ENCODE measurements around the gene CFAP46. TPM values are rescaled to one million over a fixed set of nuclear protein-coding genes. Genes with fewer than 3 reads are reported as not detected.

CFAP46 gene
- total and polyA plus RNA-seq, 3 experiments from 2014 or later = 0.09 TPM; not detected in 2

- H3K27ac Mint-ChIP-seq = no peak overlapping the region
These were observed 92.1 kb downstream of the CFAP46 start for GRCh38 chr10:132850246-132850645.

DNA sequence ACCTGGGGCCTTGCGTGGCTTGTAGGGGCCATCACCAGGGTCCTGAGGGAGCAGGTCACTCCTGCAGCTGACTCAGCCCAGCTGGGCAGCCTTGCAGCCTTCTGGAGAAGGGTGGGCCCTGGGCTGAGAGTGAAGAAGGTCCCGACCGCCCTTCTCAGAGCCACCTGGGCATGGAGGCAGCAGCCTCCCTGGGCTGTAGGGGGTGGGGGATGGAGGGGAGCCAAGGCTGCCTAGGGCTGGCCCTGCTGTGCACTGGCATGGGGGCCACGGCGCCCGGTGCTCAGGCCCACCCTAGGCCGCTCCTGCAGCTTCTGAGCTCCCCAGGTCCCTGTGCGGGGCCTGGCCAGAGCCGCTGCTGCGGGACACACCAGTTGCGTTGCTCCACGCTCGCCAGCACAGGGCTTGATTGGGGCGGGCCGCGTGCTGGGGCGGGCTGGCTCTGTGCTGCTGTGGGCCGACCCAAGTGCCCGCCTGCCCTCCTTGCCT lies 92.8 kb downstream of the CFAP46 start:
- no peak for DNase-seq

More at GRCh38 chr10:132850246-132850645, 92.1 kb downstream of the CFAP46 start:
- no peaks in the 10 kb centered on the region for H3K9me3 ChIP-seq (ENCODE audit: low read length)
- peaks cover 5% of the 10 kb centered on the region for H3K4me1 ChIP-seq (ENCODE audit: insufficient read depth, low read length)
- no peak overlapping the region for H3K27ac ChIP-seq (ENCODE audit: low read depth, low read length)
- H3K27me3 ChIP-seq (ENCODE audit: insufficient read depth, low read length, poor library complexity, severe bottlenecking) = no peaks in the 10 kb centered on the region
- CTCF ChIA-PET = no interaction called here
- POLR2A ChIA-PET = no interaction called here
- no peaks in the 10 kb centered on the region for H3K36me3 Mint-ChIP-seq
- H3K9me3 Mint-ChIP-seq = no peaks in the 10 kb centered on the region
- H3K36me3 ChIP-seq (ENCODE audit: insufficient read depth, low read length) = no peaks in the 10 kb centered on the region
- no peak overlapping the region for H3K4me3 ChIP-seq (ENCODE audit: low read length)
- peaks cover 8 to 15% (median 12%) of the 10 kb centered on the region in 3 donors for H3K4me1 Mint-ChIP-seq
- no peak overlapping the region for H3K4me3 Mint-ChIP-seq
- DNase-seq = no peak
- peaks cover 1 to 16% of the 10 kb centered on the region in 2 donors for H3K27me3 Mint-ChIP-seq

GRCh38 chr10:132848951-132849545 lies 93.3 kb downstream of the CFAP46 start:
- Mint-ChIP-seq H3K4me1 (peaks cover 8 to 15% (median 12%) of the 10 kb centered on the region in 3 donors), H3K27me3 (peaks cover 1 to 10% of the 10 kb centered on the region in 2 donors), H3K9me3 (peaks cover 0 to 4% (median 0%) of the 10 kb centered on the region in 5 donors), H3K27ac (no peak overlapping the region), H3K4me3 (peak overlapping the region in 1 of 7 donors; percentile 81), H3K36me3 (no peaks in the 10 kb centered on the region)
- POLR2A ChIA-PET = no interaction called here
- no peaks in the 10 kb centered on the region for H3K27me3 ChIP-seq (ENCODE audit: insufficient read depth, low read length, poor library complexity, severe bottlenecking)
- H3K4me3 ChIP-seq (ENCODE audit: low read length) = no peak overlapping the region
- no peak for DNase-seq
- CTCF ChIA-PET = no interaction called here
- H3K27ac ChIP-seq (ENCODE audit: low read depth, low read length) = no peak overlapping the region
- peaks cover 5% of the 10 kb centered on the region for H3K4me1 ChIP-seq (ENCODE audit: insufficient read depth, low read length)
- H3K36me3 ChIP-seq (ENCODE audit: insufficient read depth, low read length) = no peaks in the 10 kb centered on the region
- no peaks in the 10 kb centered on the region for H3K9me3 ChIP-seq (ENCODE audit: low read length)

More for the DNA sequence above, 92.8 kb downstream of the CFAP46 start:
- Mint-ChIP-seq H3K4me3 (no peak overlapping the region), H3K9me3 (no peaks in the 10 kb centered on the region), H3K27ac (no peak overlapping the region), H3K4me1 (peaks cover 8 to 15% (median 12%) of the 10 kb centered on the region in 3 donors), H3K27me3 (peaks cover 1 to 12% of the 10 kb centered on the region in 2 donors), H3K36me3 (no peaks in the 10 kb centered on the region)
- no peak overlapping the region for H3K27ac ChIP-seq (ENCODE audit: low read depth, low read length)
- ChIA-PET POLR2A (no interaction called here), CTCF (no interaction called here)
- H3K9me3 ChIP-seq (ENCODE audit: low read length) = no peaks in the 10 kb centered on the region
- no peaks in the 10 kb centered on the region for H3K36me3 ChIP-seq (ENCODE audit: insufficient read depth, low read length)
- no peaks in the 10 kb centered on the region for H3K27me3 ChIP-seq (ENCODE audit: insufficient read depth, low read length, poor library complexity, severe bottlenecking)
- H3K4me1 ChIP-seq (ENCODE audit: insufficient read depth, low read length) = peaks cover 5% of the 10 kb centered on the region
- no peak overlapping the region for H3K4me3 ChIP-seq (ENCODE audit: low read length)

GRCh38 chr10:132848291-132848701 lies 94.1 kb downstream of the CFAP46 start:
- DNase-seq = no peak
- no peak overlapping the region for H3K27ac ChIP-seq (ENCODE audit: low read depth, low read length)
- Mint-ChIP-seq H3K36me3 (no peaks in the 10 kb centered on the region), H3K4me1 (peaks cover 8 to 15% (median 12%) of the 10 kb centered on the region in 3 donors), H3K4me3 (peak overlapping the region in 6 of 7 donors; percentile 55 to 81 (median 74)), H3K27ac (no peak overlapping the region), H3K27me3 (peaks cover 0 to 10% of the 10 kb centered on the region in 2 donors), H3K9me3 (peaks cover 0 to 4% (median 0%) of the 10 kb centered on the region in 5 donors)
- no peaks in the 10 kb centered on the region for H3K36me3 ChIP-seq (ENCODE audit: insufficient read depth, low read length)
- H3K4me1 ChIP-seq (ENCODE audit: insufficient read depth, low read length) = peaks cover 5% of the 10 kb centered on the region
- ChIA-PET POLR2A (no interaction called here), CTCF (no interaction called here)
- H3K9me3 ChIP-seq (ENCODE audit: low read length) = no peaks in the 10 kb centered on the region
- H3K4me3 ChIP-seq (ENCODE audit: low read length) = peak overlapping the region; percentile 39
- no peaks in the 10 kb centered on the region for H3K27me3 ChIP-seq (ENCODE audit: insufficient read depth, low read length, poor library complexity, severe bottlenecking)

DNA sequence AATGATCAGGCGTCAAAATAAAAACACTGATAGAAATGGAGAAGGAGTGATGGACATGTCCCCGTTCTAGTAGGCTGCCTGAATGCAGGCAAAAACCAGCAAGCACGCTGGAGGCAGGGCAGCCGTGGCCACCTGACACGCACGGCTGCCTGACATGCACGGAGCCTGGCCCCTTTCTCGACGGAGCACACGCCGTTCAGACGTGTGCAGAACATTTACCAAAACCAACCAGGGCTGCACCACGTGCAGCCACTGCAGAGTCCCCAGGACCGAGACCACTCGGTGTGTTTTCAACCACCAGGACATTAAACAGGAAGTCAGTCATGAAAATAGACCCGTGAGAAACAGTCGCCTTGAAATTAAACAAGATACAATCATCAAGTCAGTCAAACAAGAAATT lies 94.5 kb downstream of the CFAP46 start:
- H3K36me3 Mint-ChIP-seq = no peaks in the 10 kb centered on the region
- DNase-seq = no peak

DNA sequence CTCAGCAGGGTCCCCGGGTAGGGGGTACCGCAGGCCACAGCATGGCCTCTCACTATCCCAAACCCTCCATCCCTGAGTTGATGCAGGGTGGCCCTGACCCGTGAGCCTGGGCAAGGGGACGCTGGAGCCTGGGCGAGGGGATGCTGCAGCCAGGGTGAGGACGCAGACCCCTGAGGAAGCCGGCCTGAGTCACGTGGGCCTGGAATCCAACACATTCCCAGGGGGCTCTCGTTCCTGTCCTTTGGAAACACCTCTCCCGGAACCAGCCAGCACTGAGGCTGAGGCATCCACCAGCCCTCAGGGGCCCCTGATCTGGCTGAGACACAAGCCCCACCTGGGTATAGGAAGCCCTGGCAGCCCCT lies 95.0 kb downstream of the CFAP46 start:
- Mint-ChIP-seq H3K4me1 (peaks cover 8 to 15% (median 12%) of the 10 kb centered on the region in 3 donors), H3K27ac (no peak overlapping the region), H3K36me3 (peaks cover 0 to 2% (median 0%) of the 10 kb centered on the region in 3 donors), H3K9me3 (peaks cover 2 to 10% (median 7%) of the 10 kb centered on the region in 5 donors), H3K4me3 (peak overlapping the region in 5 of 7 donors; percentile 65 to 81 (median 75)), H3K27me3 (peaks cover under 1 to 11% of the 10 kb centered on the region in 2 donors)
- Histone ChIP-seq H3K9me3 (ENCODE audit: low read length) (no peaks in the 10 kb centered on the region), H3K4me3 (ENCODE audit: low read length) (no peak overlapping the region), H3K4me1 (ENCODE audit: insufficient read depth, low read length) (peaks cover 5% of the 10 kb centered on the region), H3K36me3 (ENCODE audit: insufficient read depth, low read length) (no peaks in the 10 kb centered on the region), H3K27ac (ENCODE audit: low read depth, low read length) (no peak overlapping the region), H3K27me3 (ENCODE audit: insufficient read depth, low read length, poor library complexity, severe bottlenecking) (no peaks in the 10 kb centered on the region)
- no peak for DNase-seq
- POLR2A ChIA-PET = no interaction called here
- CTCF ChIA-PET = no interaction called here

More for the DNA sequence above, 94.5 kb downstream of the CFAP46 start:
- Mint-ChIP-seq H3K27ac (no peak overlapping the region), H3K4me3 (peak overlapping the region in 6 of 7 donors; percentile 55 to 81 (median 74)), H3K4me1 (peaks cover 8 to 15% (median 12%) of the 10 kb centered on the region in 3 donors), H3K27me3 (peaks cover 0 to 10% of the 10 kb centered on the region in 2 donors), H3K9me3 (peaks cover 0 to 6% (median 2%) of the 10 kb centered on the region in 5 donors)
- peak overlapping the region; percentile 39 for H3K4me3 ChIP-seq (ENCODE audit: low read length)
- ChIA-PET CTCF (no interaction called here), POLR2A (no interaction called here)
- H3K27ac ChIP-seq (ENCODE audit: low read depth, low read length) = no peak overlapping the region
- H3K9me3 ChIP-seq (ENCODE audit: low read length) = no peaks in the 10 kb centered on the region
- peaks cover 5% of the 10 kb centered on the region for H3K4me1 ChIP-seq (ENCODE audit: insufficient read depth, low read length)
- no peaks in the 10 kb centered on the region for H3K36me3 ChIP-seq (ENCODE audit: insufficient read depth, low read length)
- no peaks in the 10 kb centered on the region for H3K27me3 ChIP-seq (ENCODE audit: insufficient read depth, low read length, poor library complexity, severe bottlenecking)

DNA sequence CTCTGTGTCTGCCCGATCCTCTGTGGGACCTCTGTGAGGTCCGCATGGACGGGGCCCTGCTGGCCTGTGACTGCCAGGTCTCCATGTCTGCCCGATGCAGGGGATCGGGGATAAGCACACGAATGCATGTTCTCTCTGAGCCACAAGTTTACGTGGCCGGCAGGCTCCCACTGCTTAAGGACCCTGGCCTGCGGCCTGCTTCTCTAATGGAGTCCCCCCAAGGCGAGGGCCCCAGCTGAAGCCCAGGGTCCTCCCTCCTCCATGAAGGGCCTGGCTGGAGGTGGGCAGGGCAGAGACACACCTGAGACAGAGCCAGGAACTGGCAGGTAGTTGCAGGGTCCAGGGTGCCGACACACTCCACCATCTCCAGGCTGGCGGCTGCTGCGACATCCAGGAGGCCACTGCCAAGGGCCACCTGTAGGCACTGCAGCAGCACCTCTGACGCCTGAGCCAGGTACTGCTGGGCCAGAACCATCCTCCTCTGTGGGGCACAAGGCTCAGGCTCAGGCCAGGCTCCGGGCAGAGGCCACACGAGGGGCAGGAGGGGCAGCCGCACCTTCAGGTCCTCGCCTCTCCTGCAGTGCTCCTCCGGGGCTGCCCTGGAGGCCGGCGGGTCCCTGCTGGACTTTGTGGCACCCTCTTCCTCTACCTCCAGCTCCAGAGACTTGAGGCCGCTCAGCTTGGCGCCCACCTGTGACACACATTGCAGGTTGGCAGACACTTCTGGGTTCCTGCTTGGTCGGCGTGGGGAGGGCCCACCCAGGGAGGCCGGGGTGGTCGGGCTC lies 95.5 kb downstream of the CFAP46 start:
- Mint-ChIP-seq H3K4me1 (peaks cover 8 to 15% (median 12%) of the 10 kb centered on the region in 3 donors), H3K9me3 (peaks cover 7 to 16% (median 12%) of the 10 kb centered on the region in 5 donors), H3K27ac (no peak overlapping the region), H3K4me3 (no peak overlapping the region), H3K27me3 (peaks cover 2 to 15% of the 10 kb centered on the region in 2 donors), H3K36me3 (peaks cover 0 to 7% (median 0%) of the 10 kb centered on the region in 3 donors)
- H3K4me1 ChIP-seq (ENCODE audit: insufficient read depth, low read length) = peaks cover 5% of the 10 kb centered on the region
- no peaks in the 10 kb centered on the region for H3K27me3 ChIP-seq (ENCODE audit: insufficient read depth, low read length, poor library complexity, severe bottlenecking)
- H3K27ac ChIP-seq (ENCODE audit: low read depth, low read length) = no peak overlapping the region
- no peak overlapping the region for H3K4me3 ChIP-seq (ENCODE audit: low read length)
- H3K36me3 ChIP-seq (ENCODE audit: insufficient read depth, low read length) = no peaks in the 10 kb centered on the region
- CTCF ChIA-PET = no interaction called here
- POLR2A ChIA-PET = no interaction called here
- peaks cover 4% of the 10 kb centered on the region for H3K9me3 ChIP-seq (ENCODE audit: low read length)
- DNase-seq = no peak

All from CD8-positive, alpha-beta memory T cell (primary cell).